Ascending aorta (tissue), 2 donors: Measurements from ENCODE around the gene FLCN. TPM values are rescaled to one million over a fixed set of nuclear protein-coding genes. Genes with fewer than 3 reads are reported as not detected.

Experiments used
- DNase-seq, 2 donors: peaks; one replicate each; pipeline ENCODE4 v3.0.0-alpha.2; 2019; ENCODE audit warnings: low spot score in 2 of 2
- H3K27ac ChIP-seq, 2 donors: fragments of 200-600 bp; sonication (generic); one replicate each; pipeline ENCODE4 v1.5.1; 2016 to 2017; ENCODE audit warnings: mild to moderate bottlenecking in 1 of 2
- H3K27me3 ChIP-seq: fragments of 200-600 bp; sonication (generic); one replicate; pipeline ENCODE4 v1.5.1; 2017
- H3K36me3 ChIP-seq, 2 donors: fragments of 200-600 bp; sonication (generic); one replicate each; pipeline ENCODE4 v1.5.1; 2016
- H3K4me1 ChIP-seq, 2 donors: fragments of 200-600 bp; sonication (generic); one replicate each; pipeline ENCODE4 v1.5.1; 2016 to 2017; ENCODE audit warnings: mild to moderate bottlenecking in 1 of 2
- H3K4me3 ChIP-seq, 2 donors: fragments of 200-600 bp; sonication (generic); one replicate each; pipeline ENCODE4 v1.5.1; 2016 to 2017; ENCODE audit warnings: mild to moderate bottlenecking in 1 of 2
- H3K9me3 ChIP-seq, 2 donors: fragments of 200-600 bp; sonication (generic); one replicate each; pipeline ENCODE4 v1.5.1; 2016
- CTCF ChIP-seq, 3 experiments: fragments of 200-600 bp in 2 of 3; fragments of 450-650 bp in 1 of 3; sonication (generic) in 2 of 3; IDR thresholded peaks; one replicate each; pipeline ENCODE4 v1.5.1; 2016 to 2019; ENCODE audit warnings: antibody characterized with exemption in 3 of 3, mild to moderate bottlenecking in 1 of 3, moderate library complexity in 1 of 3
- intact Hi-C: fragments of 100-400 bp; cut with DNase I; formaldehyde crosslinking; loops from one replicate; pipeline ENCODE4 v1.15.1; 2023
- total RNA-seq: library from RNA; depleted of rRNA; stranded (reverse); fragments of >200 nt; gene quantifications from one replicate; pipeline ENCODE4 v1.1.0, GENCODE V29; 2016

Gene FLCN
- total RNA-seq, 1 donor from 2014 or later: 48.6 TPM

GRCh38 chr17:17173921-17174320 lies 63.0 kb downstream of the FLCN start:
- Histone ChIP-seq H3K27me3 (no peaks in the 10 kb centered on the region), H3K4me1 (no peaks in the 10 kb centered on the region), H3K27ac (no peak overlapping the region), H3K36me3 (peaks cover 74 to 94% of the 10 kb centered on the region in 2 donors), H3K4me3 (no peak overlapping the region), H3K9me3 (no peaks in the 10 kb centered on the region)
- DNase-seq: no peak
- no peak for TF ChIP-seq CTCF (IDR thresholded peaks at IDR 0.05)
- intact Hi-C loops: no loop called here

- no peak for TF ChIP-seq CTCF (IDR thresholded peaks at IDR 0.05)
- Histone ChIP-seq H3K4me3 (no peak overlapping the region), H3K27ac (no peak overlapping the region), H3K27me3 (no peaks in the 10 kb centered on the region), H3K36me3 (peaks cover 70 to 87% of the 10 kb centered on the region in 2 donors), H3K9me3 (no peaks in the 10 kb centered on the region), H3K4me1 (no peaks in the 10 kb centered on the region)
- intact Hi-C loops: no loop called here
- no peak for DNase-seq
Measured at GRCh38 chr17:17172990-17173389, 64.0 kb downstream of the FLCN start.

- no peaks in the 10 kb centered on the region for H3K27me3 ChIP-seq
- DNase-seq: no peak
- intact Hi-C loops: no loop called here
- H3K4me1 ChIP-seq: no peaks in the 10 kb centered on the region
- no peaks in the 10 kb centered on the region for H3K9me3 ChIP-seq
- H3K4me3 ChIP-seq: no peak overlapping the region
- TF ChIP-seq CTCF (IDR thresholded peaks at IDR 0.05): no peak
- peaks cover 69 to 87% of the 10 kb centered on the region in 2 donors for H3K36me3 ChIP-seq
- H3K27ac ChIP-seq: no peak overlapping the region
Measured at GRCh38 chr17:17172001-17172939, 64.7 kb downstream of the FLCN start.

- H3K4me3 ChIP-seq: no peak overlapping the region
- H3K27me3 ChIP-seq: no peaks in the 10 kb centered on the region
- H3K36me3 ChIP-seq: peaks cover 69 to 87% of the 10 kb centered on the region in 2 donors
- H3K27ac ChIP-seq: no peak overlapping the region
- intact Hi-C loops: no loop called here
- no peaks in the 10 kb centered on the region for H3K9me3 ChIP-seq
- TF ChIP-seq CTCF (IDR thresholded peaks at IDR 0.05): no peak
- H3K4me1 ChIP-seq: no peaks in the 10 kb centered on the region
- no peak for DNase-seq
Measured at GRCh38 chr17:17171186-17171585, 65.8 kb downstream of the FLCN start.

GRCh38 chr17:17170346-17170985 lies 66.5 kb downstream of the FLCN start:
- DNase-seq: no peak
- Histone ChIP-seq H3K36me3 (peaks cover 69 to 87% of the 10 kb centered on the region in 2 donors), H3K27me3 (no peaks in the 10 kb centered on the region), H3K4me1 (no peaks in the 10 kb centered on the region), H3K27ac (no peak overlapping the region), H3K9me3 (no peaks in the 10 kb centered on the region), H3K4me3 (no peak overlapping the region)
- intact Hi-C loops: no loop called here
- TF ChIP-seq CTCF (IDR thresholded peaks at IDR 0.05): no peak
